HG03439 (cell line): ENCODE results near the gene AMH.

ENCODE experiments used
- ATAC-seq: cut with Tn5 transposase; IDR thresholded peaks from one replicate; pipeline ENCODE4 v1.9.1; 2021; ENCODE audit warnings: mild to moderate bottlenecking, moderate library complexity; ENCODE audit not compliant: unreplicated experiment

AMH gene

DNA sequence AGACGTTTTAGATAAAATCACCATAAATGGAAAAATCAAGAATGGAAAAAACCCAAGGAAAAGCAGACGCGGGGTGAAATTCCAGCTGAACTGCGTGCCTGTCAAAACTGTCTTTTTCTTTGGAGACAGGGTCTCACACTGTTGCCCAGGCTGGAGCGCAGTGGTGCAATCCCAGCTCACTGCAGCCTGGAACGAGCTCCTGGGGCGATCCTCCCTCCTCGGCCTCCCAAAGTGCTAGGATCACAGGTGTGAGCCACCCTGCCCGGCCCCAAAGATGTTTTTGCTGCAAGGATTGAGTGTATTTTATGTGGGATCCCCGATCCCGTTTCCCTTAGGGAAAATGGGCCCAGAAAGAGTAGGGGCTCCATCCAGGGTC lies 33.7 kb downstream of the AMH start:
- no peak for ATAC-seq

DNA sequence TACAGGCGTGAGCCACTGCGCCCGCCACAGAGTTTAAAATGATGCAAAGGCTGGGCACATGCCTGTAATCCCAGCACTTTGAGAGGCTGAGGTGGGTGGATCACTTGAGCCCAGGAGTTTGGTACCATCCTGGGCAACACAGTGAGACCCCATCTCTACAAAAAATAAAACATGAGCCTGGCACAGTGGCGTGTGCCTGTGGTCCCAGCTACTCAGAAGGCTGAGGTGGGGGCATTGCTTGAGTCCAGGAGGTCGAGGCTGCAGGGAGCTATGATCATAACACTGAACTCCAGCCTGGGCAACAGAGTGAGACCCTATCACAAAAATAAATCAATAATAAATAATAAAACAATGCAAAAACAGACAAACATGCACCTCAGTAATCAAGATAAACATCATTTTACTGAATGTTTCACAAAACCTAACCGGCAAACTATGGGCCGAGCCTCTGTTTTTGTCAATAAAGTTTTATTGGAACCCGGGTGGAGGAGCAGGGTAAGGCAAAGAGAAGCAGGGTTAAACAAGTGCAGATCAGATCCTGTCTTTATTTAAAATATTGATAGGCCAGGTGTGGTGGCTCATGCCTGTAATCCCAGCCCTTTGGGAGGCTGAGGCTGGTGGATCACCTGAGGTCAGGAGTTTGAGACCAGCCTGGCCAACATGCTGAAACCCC lies 34.8 kb downstream of the AMH start:
- ATAC-seq = no peak

DNA sequence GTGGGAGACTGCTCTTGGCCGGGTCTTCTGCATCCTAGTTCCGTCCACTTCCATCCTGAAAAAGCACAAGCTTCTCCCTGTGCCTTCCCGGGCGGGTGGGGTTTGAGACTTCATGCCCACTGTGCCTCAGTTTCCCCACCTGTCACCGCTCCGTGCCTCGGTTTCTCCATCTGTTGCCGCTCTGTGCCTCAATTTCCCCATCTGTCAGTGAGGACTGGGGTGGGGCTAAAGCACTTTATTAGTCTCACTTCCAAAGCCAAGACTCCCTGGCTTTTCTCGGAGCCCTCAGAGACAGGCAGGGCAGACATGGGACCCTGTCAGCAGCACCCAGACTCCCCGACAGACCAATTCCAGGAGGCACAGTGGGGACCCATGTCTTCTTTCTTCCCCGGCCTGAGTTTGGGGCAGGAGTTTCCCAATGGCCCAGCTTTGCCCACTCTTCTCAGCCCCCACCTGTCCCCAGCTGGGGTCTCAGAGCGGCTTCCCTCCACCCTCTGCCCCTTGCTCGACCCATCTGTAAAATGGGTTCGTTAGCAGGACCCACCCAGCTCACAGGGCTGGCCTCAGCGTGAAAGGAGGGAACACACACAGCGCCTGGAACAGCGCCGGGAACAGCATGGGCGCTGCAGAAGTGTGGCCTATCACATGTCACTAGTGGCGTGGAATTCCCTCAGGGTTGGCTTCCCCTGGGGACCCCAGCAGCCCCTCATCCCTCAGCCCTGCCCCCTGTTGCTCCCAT lies 37.4 kb downstream of the AMH start:
- ATAC-seq = no peak

DNA sequence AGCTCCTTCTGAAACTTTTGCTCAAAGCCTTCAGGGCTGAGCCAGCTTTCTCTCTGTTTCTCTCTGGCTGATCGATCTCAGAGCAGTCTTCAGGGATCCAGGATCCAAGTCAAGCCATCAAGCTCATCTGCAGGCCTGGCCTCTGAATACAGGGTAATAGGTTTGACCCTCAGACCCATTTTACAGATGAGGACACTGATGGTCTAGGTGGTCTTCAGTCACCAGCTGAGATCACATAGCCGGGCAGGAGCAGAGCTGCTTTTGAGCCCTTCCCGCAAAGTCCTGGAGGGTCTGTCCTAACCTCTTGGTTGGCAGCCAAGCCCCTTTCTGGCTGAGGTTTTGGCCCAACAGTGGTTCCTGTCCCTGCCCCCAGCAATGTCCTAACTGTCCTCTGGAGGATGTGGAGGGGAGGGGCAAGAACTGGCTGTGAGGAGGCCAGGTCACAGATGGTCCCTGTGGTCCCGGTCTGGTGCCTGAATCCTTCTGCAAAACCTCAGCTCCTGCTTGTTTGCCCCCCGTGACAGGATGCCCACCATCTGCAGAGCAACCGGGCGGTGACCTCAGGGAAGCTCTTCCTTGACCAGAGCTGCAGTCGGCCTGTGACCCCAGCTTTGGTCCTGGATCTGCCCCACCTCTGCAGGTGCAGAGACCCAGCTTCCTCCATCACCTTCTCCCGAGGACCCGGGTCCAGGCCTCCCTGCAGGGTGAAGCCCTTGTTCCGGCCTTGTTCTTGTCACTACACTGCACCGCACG lies 38.6 kb downstream of the AMH start:
- no peak for ATAC-seq

DNA sequence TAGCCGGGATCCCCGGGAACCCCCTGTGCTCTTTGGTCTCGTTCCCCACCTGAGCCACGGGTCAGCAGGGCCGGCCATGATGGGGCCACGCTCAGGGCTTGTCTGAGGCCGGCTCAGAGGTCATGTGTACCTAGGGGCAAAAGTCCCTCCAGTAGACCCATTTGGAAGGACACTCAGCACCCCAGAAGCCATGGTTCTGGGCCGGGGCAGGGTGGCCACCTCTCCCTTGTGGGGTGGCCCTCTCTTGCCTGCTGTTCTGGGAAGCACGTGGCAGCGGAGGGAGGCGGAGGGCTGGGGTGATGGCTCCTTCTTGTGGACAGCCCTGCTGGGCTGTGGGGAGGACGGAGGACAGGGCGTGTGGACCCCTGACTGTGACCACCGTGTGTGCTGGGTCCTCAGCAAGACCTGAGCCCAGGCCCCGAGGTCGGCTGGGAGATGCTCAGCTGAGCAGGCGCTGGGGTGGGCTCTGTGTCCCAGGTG lies 39.3 kb downstream of the AMH start:
- no peak for ATAC-seq

DNA sequence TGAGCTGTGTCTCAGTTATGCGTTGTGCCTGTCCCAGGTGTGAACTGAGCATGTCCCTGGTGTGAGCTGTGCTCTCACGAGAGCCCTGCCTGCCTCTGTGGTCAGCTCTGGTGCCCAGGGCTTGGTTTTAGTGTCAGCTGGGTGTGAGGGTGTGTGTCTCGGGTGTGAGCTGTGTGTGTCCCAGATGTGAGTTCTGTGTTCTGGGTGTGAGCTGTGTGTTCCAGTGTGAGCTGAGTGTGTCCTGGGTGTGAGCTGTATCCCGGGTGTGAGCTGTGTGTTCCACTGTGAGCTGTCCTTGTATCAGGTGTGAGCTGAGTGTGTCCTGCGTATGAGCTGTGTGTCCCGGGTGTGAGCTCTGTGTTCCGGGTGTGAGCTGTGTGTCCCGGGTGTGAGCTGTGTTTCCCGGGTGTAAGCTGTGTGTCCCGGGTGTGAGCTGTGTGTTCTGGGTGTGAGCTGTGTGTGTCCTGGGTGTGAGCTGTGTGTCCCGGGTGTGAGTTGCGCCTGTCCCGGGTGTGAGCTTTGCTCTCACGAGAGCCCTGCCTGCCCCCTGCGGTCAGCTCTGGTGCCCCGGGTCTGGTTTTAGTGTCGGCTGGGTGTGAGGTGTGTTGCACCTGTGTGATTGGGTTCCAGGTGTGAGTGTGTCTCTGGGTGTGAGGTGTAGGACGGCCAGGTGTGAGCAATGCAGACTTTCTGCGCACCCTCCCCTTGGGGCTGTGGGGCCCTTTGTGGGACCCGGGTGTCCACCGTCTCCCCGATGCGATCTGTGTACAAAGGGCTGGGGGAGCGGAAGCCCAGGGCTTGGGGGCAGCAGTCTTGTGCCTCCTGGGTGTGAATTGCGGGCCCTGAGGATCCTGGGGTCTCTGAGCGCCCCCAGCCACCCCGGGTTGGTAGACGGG lies 39.9 kb downstream of the AMH start:
- ATAC-seq = no peak

DNA sequence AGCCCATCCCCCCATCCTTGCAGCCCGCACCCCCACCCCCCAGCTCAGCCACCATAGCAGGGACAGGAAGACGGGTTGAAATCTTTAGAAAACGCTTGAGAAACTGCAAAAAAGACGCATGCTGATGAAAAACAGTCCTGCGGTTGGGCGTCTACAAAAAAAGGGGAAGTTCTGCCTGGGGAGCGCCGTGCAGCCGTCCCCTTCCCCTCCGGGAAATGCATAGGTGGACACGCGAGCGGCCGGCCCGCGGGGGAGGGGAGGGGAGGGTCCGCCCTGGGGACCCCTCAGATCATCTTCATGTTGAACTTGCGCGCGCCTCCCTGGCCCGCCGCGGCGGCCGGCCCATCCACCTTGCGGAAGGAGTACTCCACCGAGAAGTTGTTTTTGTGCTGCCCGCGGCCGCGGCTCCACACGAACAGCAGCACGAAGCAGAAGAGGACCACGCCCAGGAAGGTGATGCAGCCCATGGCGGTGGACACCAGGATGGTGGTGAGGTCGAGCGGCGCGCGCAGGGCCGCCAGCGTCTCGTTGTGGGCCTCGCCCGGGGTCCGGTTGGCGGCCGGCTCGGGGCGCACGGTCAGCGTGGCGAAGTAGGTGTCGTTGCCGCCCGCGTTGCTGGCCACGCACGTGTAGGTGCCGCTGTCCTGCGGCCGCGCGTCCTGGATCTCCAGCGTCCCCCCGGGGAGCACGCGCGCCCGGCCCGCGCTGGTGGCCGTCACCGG lies 40.8 kb downstream of the AMH start:
- ATAC-seq = peak; percentile 35

DNA sequence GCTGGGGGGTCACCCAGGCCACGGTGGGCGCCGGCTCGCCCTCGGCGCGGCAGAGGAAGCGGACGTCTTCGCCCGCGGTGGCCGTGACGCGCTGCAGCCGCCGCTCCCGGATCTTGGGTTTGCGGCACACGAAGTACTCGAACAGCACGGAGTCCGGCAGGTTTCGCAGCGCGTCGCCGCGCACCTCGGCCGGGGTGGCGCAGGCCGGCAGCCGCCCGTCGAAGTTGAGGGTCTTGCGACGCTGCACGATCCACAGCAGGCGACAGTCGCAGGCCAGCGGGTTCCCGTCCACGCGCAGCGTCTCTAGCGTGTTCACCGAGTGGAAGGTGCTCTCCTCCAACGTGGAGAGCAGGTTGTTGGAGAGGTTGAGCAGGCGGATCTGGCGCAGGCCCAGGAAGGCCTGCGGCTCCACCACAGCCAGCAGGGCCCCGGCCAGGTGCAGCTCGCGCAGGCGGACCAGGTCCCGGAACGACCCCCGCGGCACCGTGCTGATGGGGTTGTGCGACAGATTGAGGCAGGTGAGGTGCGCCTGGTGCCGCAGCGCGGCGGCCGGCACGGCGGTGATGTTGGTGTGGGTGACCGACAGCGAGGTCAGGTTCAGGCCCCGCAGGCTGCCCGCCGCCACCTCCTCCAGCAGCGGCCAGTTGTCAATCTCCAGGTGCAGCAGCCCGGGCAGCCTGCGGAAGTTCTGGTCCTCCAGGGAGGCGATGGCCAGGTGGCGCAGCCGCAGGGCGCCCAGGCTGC lies 41.5 kb downstream of the AMH start:
- ATAC-seq = peak; percentile 17

DNA sequence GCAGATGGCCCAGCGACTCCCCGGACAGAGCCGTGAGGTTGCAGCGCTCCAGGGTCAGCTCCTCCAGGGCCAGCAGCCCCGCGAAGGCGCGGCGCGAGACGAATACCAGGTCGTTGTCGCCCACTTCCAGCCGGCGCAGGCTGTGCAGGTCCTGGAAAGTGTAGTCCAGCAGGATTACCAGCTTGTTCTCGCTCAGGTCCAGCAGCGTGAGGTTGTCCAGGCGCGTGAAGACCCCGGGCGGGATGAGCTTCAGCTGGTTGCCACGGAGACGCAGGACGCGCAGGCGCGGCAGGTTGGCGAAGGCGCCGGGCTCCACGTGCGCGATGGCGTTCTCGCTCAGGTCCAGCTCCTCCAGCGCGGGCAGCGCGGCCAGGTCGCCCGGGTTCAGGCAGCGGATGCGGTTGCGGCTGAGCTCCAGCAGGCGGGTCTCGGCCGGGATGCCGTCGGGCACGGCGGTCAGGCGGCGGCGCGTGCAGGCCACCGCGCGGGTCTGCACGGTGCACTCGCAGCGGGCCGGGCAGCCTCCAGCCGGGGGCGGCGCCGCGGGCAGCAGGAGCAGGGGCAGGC lies 42.1 kb downstream of the AMH start:
- ATAC-seq = no peak

DNA sequence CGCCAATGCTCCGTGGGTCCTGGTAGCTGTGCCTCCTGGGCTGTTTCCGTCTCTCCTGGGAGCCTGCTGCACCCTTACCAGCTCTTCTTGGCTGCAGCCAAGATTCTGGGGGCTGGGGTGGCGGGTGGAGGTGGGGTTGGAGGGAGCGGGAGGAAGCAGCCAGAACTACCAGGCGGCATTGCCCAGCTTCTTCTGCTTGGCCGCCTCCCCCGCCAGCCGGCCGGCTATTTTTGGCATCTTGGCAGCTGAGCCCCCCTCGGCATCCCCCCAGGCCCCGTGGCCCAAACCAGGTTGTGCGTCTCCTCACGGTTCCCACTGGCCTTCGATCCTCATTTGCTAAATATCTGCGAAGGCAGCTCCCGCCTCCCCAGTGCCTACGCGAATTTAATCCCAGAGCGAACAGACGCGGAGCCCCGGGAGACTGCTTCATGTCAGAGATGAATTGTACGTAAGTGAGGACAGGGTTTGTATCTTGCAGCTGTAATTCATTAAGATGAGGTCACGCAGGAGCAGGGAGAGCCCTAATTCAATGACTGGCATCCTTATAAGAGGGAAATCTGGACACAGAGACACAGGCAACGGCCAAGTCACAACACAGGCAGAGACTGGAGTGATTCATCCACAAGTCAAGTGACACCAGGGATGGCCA lies 45.7 kb downstream of the AMH start:
- ATAC-seq = no peak

DNA sequence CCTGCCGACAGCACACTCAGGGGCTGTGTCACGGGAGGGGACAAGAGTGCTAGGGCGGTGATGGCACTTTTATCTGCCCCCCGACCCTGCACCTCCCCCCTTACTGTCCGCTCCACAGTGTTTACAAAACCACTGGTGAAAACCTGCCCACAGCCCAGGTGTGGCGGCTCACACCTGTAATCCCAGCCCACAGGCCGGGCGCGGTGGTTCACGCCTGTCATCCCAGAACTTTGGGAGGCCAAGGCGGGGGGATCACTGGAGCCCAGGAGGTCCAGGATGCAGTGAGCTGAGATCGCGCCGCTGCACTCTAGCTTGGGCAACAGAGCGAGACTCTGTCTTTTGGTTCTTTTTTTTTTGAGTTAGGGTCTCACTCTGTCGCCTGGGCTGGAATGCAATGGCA lies 47.0 kb downstream of the AMH start:
- no peak for ATAC-seq

DNA sequence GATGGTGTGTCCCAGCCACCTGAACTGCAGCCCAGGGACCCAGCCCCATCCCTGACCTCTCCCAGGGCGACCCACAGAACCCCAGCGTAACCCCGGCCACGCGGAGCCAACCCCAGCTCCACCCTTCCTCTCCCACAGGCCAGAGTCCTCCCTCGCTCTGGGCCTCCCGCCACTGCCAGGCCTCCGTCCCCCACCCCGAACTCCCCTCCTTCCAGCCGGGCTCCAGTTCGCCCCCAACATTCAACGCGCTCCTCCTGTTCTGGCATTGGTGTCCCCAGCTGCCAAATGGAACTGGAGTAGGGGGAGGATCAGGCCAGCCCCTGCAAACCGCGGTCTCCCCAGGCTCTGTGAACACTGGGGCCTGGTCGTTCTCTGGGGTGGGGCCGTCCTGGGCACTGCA lies 51.4 kb downstream of the AMH start:
- no peak for ATAC-seq
